Activated T-helper 17 cell treated with anti-CD3 and anti-CD28 coated beads, Interleukin-2, amount 50 U/mL, for 72 hours (primary cell): ENCODE measurements around the gene NACC1. TPM values are rescaled to one million over a fixed set of nuclear protein-coding genes. Genes with fewer than 3 reads are reported as not detected.

Experiments used
- ATAC-seq: fragments of 150-1000 bp; cut with Tn5 transposase; replicated peaks from 2 replicates; pipeline ENCODE4 v1.10.0; 2021; ENCODE audit warnings: mild to moderate bottlenecking, moderate library complexity
- H3K27ac Mint-ChIP-seq: one replicate; pipeline ENCODE4 v1.8.0; 2022; ENCODE audit warnings: mixed read lengths
- H3K27me3 Mint-ChIP-seq: one replicate; pipeline ENCODE4 v1.8.0; 2022; ENCODE audit warnings: mixed read lengths
- H3K36me3 Mint-ChIP-seq: one replicate; pipeline ENCODE4 v1.8.0; 2022; ENCODE audit warnings: low read depth, mild to moderate bottlenecking, mixed read lengths
- H3K4me1 Mint-ChIP-seq: one replicate; pipeline ENCODE4 v1.8.0; 2022; ENCODE audit warnings: mixed read lengths
- H3K4me3 Mint-ChIP-seq: one replicate; pipeline ENCODE4 v1.8.0; 2022; ENCODE audit warnings: mild to moderate bottlenecking, mixed read lengths
- H3K9me3 Mint-ChIP-seq: one replicate; pipeline ENCODE4 v1.8.0; 2022; ENCODE audit warnings: mixed read lengths
- total RNA-seq, 2 donors: library from RNA; stranded (reverse); gene quantifications; one replicate each; pipeline ENCODE4 v1.2.3, GENCODE V29; 2022

The NACC1 gene
- total RNA-seq, 2 donors from 2014 or later: 70.8 to 80.6 TPM

DNA sequence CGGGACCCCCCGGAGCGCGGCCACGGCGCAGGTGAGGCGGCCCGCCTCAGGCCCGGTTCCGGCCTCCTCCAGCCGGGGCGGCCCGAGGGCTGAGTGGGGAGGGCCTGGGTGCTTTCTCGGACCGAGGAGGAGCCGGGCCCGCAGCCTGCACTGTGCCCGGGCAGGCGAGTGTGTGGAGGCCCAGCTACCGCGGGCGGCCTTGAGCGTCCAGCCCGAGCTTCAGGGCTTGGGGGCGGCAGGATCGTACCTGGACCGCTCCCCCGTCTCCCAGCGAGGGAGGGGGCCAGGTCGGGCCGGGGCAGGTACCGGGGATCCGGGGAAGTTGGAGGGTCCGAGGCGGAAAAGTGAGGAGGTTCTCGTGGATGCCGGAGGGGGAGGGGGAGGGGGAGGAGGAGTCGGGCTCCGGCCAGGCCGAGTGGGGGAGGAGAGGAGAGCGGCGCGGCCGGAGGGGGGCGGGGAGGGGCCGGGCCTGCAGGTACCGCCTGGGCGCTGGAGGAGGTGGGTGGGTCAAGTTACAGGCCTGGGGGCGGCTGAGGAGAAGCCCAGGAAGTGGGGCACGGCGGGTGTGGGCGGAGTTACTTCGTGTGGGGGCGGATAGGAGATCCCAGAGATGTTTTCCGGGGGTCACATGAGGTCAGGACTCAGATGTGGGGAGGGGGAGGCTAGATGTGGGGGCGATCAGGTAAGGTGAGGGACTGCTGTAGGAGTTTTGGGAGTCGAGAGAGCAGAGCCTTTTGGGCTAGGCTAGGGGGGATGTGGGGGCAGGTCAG, 545 bp downstream of the NACC1 start:
- ATAC-seq: peak; percentile 4
- H3K27me3 Mint-ChIP-seq: no peaks in the 10 kb centered on the region
- peak overlapping the region; percentile 63 for H3K27ac Mint-ChIP-seq
- H3K36me3 Mint-ChIP-seq: peaks cover 77% of the 10 kb centered on the region
- peak overlapping the region; percentile 80 for H3K4me3 Mint-ChIP-seq
- H3K9me3 Mint-ChIP-seq: no peaks in the 10 kb centered on the region
- H3K4me1 Mint-ChIP-seq: peaks cover 33% of the 10 kb centered on the region

DNA sequence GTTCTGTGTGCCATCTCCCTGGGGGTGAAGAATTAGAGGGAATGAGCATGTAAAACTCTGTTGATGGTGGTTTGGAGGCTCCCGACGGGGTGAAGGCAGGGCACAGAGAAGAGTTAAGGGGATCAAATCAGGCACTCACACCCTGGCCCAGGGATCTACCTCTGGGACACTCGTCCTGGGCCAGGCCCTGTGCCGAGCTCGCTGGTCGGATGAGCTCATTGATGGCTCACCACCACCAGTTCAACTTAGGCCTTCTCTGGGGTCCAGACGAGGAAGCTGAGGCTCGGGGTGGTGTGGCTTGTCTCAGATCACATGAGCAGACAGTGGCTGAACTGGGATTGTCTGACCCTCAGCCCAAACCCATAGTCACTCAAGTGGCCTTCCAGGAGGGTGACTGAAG, 1.6 kb downstream of the NACC1 start:
- H3K27me3 Mint-ChIP-seq: no peaks in the 10 kb centered on the region
- no peak for ATAC-seq
- H3K27ac Mint-ChIP-seq: peak overlapping the region; percentile 63
- peak overlapping the region; percentile 80 for H3K4me3 Mint-ChIP-seq
- no peaks in the 10 kb centered on the region for H3K9me3 Mint-ChIP-seq
- peaks cover 74% of the 10 kb centered on the region for H3K36me3 Mint-ChIP-seq
- peaks cover 33% of the 10 kb centered on the region for H3K4me1 Mint-ChIP-seq

DNA sequence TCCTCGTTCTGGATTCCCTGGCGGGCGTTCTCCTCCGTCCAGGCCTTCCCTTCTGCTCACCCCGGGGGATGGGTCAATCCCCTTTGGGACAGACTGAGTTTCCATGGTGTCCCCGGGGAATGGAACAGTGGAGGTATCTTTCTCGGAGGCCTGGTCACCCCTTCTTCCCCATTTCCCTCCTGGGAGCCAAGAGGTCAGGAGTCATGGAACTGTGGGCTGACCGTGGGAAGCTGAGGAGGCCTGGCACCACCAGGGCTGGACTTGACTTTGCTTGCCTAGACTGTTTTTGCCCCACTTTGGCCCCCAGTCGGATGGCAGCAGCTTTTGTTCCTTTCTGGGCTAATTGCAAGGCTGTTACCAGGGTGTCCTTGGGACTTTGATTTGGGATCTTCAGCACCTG, 2.0 kb downstream of the NACC1 start:
- Mint-ChIP-seq H3K4me1 (peaks cover 33% of the 10 kb centered on the region), H3K4me3 (peak overlapping the region; percentile 80), H3K36me3 (peaks cover 74% of the 10 kb centered on the region), H3K27ac (no peak overlapping the region), H3K27me3 (no peaks in the 10 kb centered on the region), H3K9me3 (no peaks in the 10 kb centered on the region)
- no peak for ATAC-seq

DNA sequence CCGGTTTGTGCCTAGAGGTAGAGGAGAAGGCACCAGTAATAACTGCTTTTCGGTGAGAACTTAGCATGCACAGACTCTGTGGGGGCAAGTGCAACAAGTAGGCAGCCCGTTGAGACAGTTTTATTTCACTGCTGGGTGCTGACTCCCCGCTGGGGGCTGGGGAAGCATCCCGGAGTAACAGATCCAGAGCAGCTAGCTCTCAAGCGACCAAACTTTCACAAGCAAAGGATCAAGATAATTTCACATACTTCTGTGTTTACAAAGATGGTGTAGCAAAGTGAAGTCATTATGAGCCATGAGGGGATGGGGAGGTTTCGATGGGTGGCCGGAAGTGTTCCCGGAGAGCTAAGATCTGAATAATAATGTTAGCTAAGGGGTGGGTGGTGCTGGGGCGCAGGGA, 2.8 kb downstream of the NACC1 start:
- H3K27ac Mint-ChIP-seq: peak overlapping the region; percentile 92
- H3K36me3 Mint-ChIP-seq: peaks cover 73% of the 10 kb centered on the region
- H3K27me3 Mint-ChIP-seq: no peaks in the 10 kb centered on the region
- peak overlapping the region; percentile 80 for H3K4me3 Mint-ChIP-seq
- H3K9me3 Mint-ChIP-seq: no peaks in the 10 kb centered on the region
- H3K4me1 Mint-ChIP-seq: peaks cover 33% of the 10 kb centered on the region
- ATAC-seq: no peak

DNA sequence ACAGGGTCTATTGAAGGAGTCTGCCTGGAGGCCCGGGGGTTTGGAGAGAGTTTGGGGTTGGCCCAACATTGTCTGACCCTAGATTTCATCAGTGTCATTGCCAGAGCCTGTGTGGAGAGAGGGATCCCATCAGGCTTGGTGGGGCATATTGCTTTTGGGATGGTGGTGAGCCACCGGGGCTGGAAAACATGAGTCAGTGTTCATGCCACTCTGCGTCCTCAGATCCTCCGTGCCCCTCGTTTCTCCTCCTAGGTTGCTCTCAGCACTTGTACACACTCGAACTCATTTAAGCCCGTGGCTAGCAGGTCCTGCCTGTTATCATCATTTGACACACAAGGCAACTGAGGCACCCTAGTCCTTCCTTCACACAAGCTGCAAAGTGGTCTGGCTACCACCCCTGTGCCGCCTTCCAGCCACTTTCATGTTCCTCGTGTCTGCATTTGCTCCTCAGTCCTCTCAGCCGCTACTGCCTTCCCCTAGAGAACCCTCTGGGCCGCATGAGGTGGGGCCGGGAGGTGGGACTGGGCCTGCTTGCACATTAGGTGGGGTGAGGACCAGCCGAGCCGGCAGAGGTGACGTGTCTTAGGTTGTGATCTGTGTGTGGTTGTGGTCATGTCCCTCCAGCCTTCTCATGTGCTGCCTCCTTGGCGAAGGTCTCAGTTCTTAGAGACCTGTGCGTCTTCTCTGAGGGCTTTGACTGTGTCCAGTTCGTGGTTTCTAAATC, 3.6 kb downstream of the NACC1 start:
- Mint-ChIP-seq H3K9me3 (no peaks in the 10 kb centered on the region), H3K4me1 (peaks cover 33% of the 10 kb centered on the region), H3K27ac (peak overlapping the region; percentile 92), H3K27me3 (no peaks in the 10 kb centered on the region), H3K4me3 (peak overlapping the region; percentile 80), H3K36me3 (peaks cover 75% of the 10 kb centered on the region)
- ATAC-seq: peak; percentile 45

DNA sequence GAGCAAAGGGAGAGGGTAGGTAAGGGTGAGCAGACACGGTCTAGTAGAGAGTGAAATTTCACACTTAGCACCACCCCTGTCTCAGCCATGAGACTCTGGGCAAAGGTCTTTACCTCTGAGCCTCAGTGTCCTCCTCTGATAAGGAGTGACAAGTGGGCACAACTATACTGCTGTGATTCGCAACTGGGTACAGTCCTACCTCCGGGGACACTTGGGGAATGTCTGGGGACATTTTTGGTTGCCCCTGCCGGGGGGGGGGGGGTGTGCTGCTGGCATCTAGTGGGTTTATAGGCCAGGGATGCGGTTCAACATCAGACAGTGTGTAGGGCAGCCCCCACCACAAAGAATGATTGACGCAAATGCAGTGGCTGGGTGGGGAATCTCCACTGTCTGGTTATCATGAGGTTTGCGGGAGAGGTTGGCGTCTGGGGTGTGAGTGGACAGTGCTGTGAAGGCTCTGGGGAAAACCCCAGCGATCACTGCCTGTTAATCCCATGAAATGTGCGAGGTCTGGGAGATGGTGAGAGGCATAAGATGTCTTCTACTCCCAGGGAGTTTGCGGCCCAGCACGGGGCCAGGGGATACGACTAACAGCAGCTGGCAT, 4.3 kb downstream of the NACC1 start:
- ATAC-seq: peak; percentile 16
- peak overlapping the region; percentile 92 for H3K27ac Mint-ChIP-seq
- H3K27me3 Mint-ChIP-seq: no peaks in the 10 kb centered on the region

DNA sequence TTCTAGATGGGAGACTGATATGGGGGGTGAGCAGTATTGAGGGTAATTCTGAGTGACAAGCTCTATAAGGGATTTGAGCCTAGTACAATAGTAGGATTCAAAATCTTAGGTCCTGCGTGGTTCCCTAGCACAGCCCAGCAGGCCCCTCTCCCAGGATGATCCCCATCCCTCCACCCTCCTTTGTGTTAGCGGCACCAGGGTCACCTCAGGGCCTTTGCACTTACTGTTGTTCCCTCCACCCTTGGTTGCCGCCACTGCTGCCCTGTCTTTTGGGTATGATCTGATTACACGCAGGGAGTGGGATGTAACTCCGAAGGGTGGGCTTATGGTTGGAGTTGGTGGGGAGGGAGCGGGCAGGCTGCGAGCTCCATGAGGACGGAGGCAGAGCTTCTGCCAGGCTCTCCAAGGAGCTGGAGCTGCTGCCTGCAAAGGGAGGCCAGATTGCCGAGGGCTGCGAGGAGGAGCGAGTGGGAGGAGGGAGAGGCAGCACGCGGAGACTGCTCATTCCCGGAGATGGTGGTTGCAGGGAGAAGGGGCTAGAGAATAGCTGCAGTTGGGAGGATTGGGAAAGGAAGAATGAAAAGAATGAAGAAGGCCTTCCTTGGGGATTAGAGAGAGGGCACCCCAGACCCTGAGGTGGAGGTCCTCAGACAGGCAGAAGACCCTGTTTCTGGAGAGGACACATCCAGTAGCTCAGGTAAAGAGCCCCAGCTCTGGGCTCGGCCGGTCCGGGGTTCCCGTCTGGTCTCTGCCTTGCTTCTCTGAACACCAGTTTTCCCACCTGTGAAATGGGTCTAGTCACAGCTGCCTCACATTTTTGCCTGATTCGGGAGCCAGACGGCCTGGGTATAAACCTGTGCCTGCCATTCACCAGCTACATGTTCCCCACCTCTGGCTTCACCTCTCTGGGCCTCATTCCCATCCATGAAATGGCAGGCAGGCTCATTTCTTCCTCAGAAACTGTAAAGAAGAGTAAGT, 5.2 kb downstream of the NACC1 start:
- H3K4me3 Mint-ChIP-seq: peak overlapping the region; percentile 80
- ATAC-seq: no peak
- no peaks in the 10 kb centered on the region for H3K27me3 Mint-ChIP-seq
- H3K4me1 Mint-ChIP-seq: peaks cover 37% of the 10 kb centered on the region
- H3K36me3 Mint-ChIP-seq: peaks cover 70% of the 10 kb centered on the region
- peak overlapping the region; percentile 92 for H3K27ac Mint-ChIP-seq
- H3K9me3 Mint-ChIP-seq: no peaks in the 10 kb centered on the region

More for the DNA sequence above, 4.3 kb downstream of the NACC1 start:
- Mint-ChIP-seq H3K36me3 (peaks cover 75% of the 10 kb centered on the region), H3K4me1 (peaks cover 33% of the 10 kb centered on the region), H3K4me3 (peak overlapping the region; percentile 80), H3K9me3 (no peaks in the 10 kb centered on the region)

DNA sequence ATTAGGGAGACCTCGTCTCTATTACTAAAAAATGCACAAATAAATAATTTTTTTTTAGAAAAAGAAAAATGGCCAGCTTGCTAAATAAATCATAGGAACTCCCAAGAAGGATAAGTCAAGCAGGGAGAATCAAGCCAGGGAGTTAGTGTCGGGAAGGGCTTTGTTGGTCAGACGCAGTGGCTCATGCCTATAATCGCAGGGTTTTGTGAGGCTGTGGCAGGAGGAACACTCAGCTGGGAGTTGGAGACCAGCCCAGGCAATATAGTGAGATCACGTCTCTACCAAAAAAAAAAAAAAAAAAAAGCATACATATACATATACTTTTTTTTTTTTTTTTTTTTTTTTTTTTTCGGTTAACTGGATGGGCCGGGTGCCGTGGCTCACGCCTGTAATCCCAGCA, 9.0 kb downstream of the NACC1 start:
- no peak overlapping the region for H3K27ac Mint-ChIP-seq
- H3K36me3 Mint-ChIP-seq: peaks cover 54% of the 10 kb centered on the region
- H3K4me3 Mint-ChIP-seq: no peak overlapping the region
- no peaks in the 10 kb centered on the region for H3K9me3 Mint-ChIP-seq
- H3K4me1 Mint-ChIP-seq: peaks cover 31% of the 10 kb centered on the region
- no peaks in the 10 kb centered on the region for H3K27me3 Mint-ChIP-seq
- no peak for ATAC-seq

DNA sequence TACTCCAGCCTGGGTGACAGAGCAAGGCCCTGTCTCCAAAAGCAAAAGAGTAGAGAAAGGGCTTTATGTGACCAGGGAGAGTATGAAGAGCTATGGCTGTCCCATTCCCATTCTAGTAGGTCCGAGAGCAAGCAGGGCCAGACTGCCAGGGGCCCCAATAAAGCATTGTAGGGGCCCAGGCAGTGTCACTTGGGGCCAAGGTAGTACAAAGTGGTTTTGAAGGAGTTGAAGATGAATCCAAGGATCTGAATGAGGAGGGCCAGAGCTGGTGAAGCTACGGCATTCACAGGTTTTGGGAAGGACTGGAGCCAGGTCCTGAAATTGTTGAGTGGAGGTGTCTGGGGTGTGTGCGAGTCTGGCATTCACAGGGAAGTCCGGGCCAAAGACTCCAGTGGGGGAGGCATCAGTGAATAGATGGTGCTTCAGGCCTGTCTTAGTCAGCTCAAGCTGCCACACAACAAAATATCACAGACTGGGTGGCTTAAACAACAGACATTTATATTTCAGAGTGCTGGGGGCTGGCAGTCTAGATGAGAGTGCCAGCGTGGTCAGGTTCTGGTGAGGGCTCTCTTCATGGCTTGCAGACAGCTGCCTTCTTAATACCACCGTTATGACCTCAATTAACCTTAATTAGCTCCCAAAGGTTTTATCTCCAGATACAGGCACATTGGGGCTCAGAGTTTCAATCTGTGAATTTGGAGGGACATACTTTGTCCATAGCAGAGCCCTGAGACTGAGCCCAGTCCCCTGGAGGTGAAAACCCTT, 9.9 kb downstream of the NACC1 start:
- H3K9me3 Mint-ChIP-seq: no peaks in the 10 kb centered on the region
- no peak for ATAC-seq
- peaks cover 51% of the 10 kb centered on the region for H3K36me3 Mint-ChIP-seq
- no peaks in the 10 kb centered on the region for H3K27me3 Mint-ChIP-seq
- H3K4me1 Mint-ChIP-seq: peaks cover 29% of the 10 kb centered on the region
- H3K4me3 Mint-ChIP-seq: no peak overlapping the region
- H3K27ac Mint-ChIP-seq: no peak overlapping the region

DNA sequence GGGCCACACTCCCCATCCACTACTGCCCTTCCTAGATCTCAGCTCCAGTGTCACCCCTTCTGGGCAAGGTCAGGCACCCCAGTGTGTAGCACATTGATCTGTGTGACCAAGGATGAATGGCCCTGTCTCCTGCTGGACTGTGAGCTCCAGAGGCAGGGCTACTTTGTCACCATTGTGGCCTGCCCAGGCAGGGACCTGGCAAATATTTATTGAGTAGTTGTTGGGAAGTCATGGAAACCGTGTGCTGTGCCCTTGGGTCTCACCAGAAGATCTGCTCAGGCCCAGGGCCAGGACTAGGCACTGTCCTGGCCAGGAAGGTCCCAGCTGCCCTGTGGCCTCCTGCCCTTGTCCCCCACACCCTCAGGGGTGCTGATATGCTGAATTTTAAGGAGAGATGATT, 10.5 kb downstream of the NACC1 start:
- H3K27ac Mint-ChIP-seq: peak overlapping the region; percentile 65
- peaks cover 32% of the 10 kb centered on the region for H3K4me1 Mint-ChIP-seq
- no peaks in the 10 kb centered on the region for H3K27me3 Mint-ChIP-seq
- H3K36me3 Mint-ChIP-seq: peaks cover 52% of the 10 kb centered on the region
- no peak overlapping the region for H3K4me3 Mint-ChIP-seq
- H3K9me3 Mint-ChIP-seq: no peaks in the 10 kb centered on the region
- ATAC-seq: no peak

DNA sequence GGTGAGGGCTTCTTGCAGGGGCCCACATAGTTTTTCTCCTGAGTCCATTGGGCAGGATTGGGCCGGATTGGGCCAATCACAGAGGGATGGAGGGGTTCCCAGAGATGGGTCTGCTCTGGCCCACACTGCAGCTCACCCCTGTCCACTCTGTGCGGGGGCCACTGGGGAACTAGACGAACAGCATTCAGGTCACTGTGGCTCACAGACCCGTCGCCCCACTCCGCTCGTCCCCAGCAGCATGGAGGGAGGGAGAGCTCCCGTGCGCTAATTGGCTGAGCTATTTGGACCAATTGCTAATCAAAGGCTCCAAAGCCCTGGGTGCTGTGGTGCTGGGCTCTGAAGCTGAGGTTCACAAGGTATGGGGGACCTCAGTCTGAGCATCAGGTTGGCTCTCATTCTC, 11.3 kb downstream of the NACC1 start:
- no peaks in the 10 kb centered on the region for H3K27me3 Mint-ChIP-seq
- H3K9me3 Mint-ChIP-seq: no peaks in the 10 kb centered on the region
- H3K27ac Mint-ChIP-seq: no peak overlapping the region
- no peak overlapping the region for H3K4me3 Mint-ChIP-seq
- H3K36me3 Mint-ChIP-seq: peaks cover 55% of the 10 kb centered on the region
- peaks cover 33% of the 10 kb centered on the region for H3K4me1 Mint-ChIP-seq
- ATAC-seq: no peak

DNA sequence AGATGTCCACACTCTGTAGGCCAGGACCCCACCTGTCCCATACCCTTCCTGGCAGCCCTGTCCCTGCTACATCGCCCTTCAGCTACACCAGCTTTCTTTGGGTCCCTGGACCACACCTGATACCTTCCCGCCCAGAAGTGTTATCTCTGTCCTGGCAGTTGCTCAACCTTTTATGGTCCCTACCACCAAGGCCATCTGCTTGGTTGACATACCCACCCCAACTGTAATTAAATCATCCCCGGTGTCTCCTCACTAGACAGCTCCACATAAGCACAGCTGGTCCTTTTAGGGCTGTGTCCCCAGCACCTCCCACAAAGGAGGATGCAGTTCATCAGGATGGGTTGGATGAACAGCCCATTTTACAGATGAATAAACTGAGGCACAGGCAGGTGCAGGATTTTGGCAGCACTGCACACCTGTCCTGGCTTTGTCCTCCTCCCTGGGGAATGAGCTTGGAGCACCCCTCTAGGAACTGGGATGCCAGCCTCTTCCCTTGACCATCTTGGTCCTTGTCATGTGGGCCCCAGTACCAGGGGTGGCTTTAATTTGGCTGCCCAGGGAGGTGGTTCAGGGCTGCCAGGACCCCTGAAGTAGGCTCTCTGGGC, 12.9 kb downstream of the NACC1 start:
- Mint-ChIP-seq H3K36me3 (peaks cover 52% of the 10 kb centered on the region), H3K27me3 (no peaks in the 10 kb centered on the region), H3K9me3 (no peaks in the 10 kb centered on the region), H3K4me1 (peaks cover 33% of the 10 kb centered on the region), H3K4me3 (peak overlapping the region; percentile 33), H3K27ac (peak overlapping the region; percentile 87)
- no peak for ATAC-seq
